Cerebellar nuclear complex (tissue), 1 donor: ENCODE results near the gene ZNF24.

ENCODE experiments used
- DNase-seq, 2 experiments: peaks; one replicate each; lab custom pipeline; 2025; lab: John Stamatoyannopoulos, UW

The ZNF24 gene

DNA sequence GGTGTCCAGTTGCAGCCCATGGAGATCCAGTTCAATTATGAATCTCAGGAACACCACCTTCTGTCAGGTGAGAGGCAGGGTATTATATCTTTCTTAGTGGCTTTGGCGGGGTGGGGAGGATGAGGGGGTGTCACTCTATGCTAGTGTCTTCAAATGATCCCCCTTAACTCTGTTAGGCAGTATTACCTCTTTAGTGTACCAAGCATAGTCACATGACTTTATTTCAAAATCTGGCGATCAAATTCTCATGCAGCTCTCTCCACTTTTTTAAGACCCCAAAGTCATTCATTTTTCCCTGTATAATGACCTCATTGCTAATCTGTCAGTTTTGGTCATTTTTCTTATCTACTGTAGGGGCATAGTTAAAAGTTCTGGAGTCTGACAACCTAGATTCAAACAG, 53.1 kb downstream of the ZNF24 start:
- no peak for DNase-seq

DNA sequence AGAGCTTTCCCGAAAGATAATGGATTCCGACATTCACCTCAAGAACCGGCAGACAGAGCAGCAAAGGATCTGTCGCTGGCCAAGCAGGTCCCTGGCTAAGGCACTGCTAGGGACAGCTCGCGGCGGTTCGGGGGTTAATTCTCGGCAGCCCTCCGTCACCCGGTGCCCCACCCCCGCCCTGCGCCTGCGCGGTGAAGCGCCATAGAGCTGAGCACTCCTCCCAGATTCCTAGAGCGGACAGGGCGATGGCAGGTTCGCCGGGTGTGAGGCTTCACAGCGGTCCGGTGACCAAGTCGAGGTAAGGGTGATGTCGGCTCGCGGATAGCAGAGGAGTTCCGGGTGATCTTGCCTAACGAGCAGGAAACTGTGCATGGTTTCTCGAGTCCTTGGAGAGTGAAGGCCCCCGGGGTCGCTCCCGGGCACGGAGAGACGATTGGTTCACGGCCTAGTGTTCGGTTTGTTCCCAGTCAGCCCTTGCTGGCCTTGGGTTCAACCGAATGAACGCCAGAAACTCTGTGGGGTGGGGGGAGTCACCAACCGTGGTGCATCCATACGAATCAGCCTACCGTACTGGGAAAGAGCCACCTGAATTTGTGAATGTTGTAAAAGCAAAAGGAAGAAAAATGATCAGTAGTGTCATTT, 54.0 kb downstream of the ZNF24 start, which contains the start of gene ZSCAN30:
Gene ZSCAN30 (minus strand): TSS at position 136 of the 642 bp plus-strand sequence. CDS start 25,877 bp downstream, outside the sequence.
- DNase-seq, result peak; percentile 73 to 87

DNA sequence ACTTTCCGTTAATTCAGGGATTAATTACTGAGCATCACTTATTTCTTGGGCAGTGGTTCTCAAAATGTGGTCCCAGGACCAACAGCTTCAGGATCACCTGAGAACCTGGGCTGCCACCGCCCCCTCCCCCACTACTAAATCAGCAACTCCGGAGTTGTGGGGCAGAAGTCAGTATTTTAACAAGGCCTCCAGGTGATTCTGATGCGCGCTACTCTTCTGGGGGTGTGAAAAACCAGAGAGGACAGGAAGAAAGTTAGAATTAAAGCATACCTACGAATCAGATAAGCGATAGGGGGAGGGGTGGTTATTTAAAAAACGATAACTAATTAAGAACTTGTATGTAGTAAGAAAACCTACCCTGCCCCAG, 54.5 kb downstream of the ZNF24 start:
- DNase-seq, result no peak

DNA sequence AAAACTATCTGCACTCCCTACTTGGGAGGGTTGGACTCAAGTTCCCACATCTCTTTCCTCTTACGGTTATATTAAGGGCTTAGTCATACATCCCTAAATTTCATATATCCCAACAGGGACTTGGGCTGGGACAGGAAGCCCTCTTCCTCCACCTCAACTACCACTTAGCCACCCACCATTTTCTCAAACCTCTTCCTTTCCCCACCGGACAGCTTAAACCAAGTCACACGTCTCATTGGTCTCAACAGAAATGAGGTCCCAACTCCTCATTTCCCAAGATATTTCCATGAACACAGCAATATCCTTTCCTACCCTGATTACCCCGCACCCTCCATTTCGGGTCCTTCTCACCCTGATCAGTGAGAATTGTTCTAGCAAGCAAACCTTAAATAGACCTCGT, 54.9 kb downstream of the ZNF24 start:
- no peak for DNase-seq

DNA sequence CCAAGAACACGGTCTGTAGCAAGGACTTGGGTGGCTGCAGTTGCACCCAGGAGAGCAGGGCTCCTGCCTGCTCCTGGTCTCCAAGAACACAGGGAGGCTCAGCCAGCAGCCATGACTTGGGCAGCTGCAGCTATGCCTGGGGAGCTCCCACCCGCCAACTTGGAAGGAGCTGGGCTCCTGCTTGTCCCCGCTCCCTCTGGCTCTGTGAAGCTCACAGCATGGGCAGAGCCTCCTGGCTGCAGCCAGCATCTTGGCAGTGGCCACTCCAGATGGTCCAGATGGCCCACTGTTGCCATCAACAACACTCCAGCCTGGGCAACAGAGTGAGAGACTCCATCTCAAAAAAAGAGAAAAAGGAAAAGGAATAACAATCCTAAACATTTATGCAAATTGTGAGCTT, 59.4 kb downstream of the ZNF24 start:
- DNase-seq, result peak; percentile 48 to 62

DNA sequence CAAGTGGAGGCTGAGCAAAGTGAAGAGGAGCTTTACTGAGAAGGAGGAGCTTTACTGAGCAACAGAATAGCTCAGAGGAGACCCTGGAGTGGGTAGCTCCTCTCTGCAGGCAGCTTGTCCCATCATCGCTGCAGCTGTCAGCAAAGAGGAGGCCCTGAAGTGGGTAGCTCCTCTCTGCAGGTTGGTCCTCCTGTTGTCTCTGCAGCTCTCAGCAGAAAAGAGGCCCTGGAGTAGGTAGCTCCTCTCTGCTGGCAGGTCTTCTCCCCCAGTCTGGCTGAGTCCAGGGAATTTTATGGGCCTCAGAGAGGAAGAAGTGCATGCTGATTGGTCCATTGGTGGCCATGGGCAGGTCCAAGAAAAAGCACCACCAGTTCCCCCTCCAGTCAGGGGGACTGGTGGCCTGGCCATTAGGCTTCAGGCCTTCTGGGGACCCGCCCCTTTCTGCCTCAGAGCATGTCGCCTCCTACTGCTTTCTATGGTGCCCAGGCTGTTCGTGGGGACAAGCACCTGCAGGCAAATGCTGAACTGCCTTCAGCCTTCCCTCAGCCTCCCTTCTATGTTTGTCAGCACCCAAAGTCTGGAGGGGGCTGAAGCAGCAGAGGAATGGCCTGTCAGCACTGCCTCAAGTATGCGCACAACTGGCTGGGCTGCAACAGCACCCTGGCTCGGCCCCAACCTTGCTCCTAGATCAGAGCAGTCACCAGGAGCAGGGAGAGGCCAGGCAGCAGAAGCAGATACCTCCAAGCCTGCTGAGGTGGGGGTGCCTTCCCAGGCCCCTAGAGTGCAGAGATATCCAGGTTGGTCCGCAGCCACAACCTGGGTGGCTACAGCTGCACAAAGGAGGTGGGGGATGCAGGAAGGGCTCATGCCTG, 60.1 kb downstream of the ZNF24 start:
- DNase-seq, result peak in 1 of 2 experiments; percentile 43

DNA sequence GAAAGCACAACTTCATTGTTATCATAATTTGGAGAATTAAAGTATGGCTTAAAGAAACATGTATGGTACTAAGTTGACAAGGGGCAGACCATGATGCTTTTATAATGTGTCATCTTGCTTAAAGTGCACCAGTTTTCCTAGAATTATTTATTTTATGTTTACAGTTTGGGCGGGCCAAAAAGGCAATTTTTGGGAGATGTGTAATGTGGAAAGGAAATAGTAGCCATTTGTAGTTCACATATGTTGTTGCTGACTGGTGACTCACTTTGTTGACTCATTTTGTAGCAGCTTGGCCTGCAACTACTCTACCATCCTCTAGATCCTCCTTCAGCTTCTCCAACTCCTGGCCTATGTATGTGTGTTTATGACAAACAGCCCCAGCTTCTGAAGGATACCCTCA, 61.9 kb downstream of the ZNF24 start:
- no peak for DNase-seq
